ENCODE results near the gene SRSF12.

- TF ChIP-seq CTCF (conservative IDR thresholded peaks at IDR 0.05) (no peak), ZFX (IDR thresholded peaks at IDR 0.05) (no peak)
Measured at GRCh38 chr6:89139509-89140346, 21.9 kb upstream of the SRSF12 start.
